Panc1 (cell line): ENCODE results near the gene SERPINC1. TPM values are rescaled to one million over a fixed set of nuclear protein-coding genes. Genes with fewer than 3 reads are reported as not detected.

ENCODE experiments used
- ATAC-seq: fragments of 200-7000 bp; cut with Tn5 transposase; 2 replicates; pipeline ENCODE4 v1.9.1; 2020; ENCODE audit warnings: mild to moderate bottlenecking, moderate library complexity
- BruUV-seq: library from RNA; stranded (reverse); fragments of 400-500 nt; replicated peaks from 2 replicates; lab custom pipeline; 2021; lab: Mats Ljungman, UMichigan
- CTCF ChIA-PET: fragments of 300-600 bp; sonication (Branson Sonifier 250); formaldehyde crosslinking; loops from one replicate; lab custom pipeline; 2022; ENCODE audit warnings: antibody characterized with exemption; lab: Charles Lee
- POLR2A ChIA-PET: fragments of 300-600 bp; sonication (Branson Sonifier 250); formaldehyde crosslinking; loops from one replicate; lab custom pipeline; 2022; ENCODE audit warnings: antibody characterized with exemption; lab: Charles Lee
- DNase-seq: peaks from one replicate; pipeline ENCODE4 v3.0.0-alpha.2; 2010; ENCODE audit warnings: low read depth, low spot score
- H3K27ac ChIP-seq: 2 replicates; pipeline ENCODE4 v1.5.1; 2011; ENCODE audit warnings: mild to moderate bottlenecking, low read length, inconsistent platforms
- H3K27me3 ChIP-seq: fragments of 200-500 bp; sonication (Bioruptor generic); 2 replicates; pipeline ENCODE4 v1.6.0; 2014; ENCODE audit warnings: low read length, inconsistent platforms; ENCODE audit not compliant: control insufficient read depth, insufficient read depth
- H3K36me3 ChIP-seq: fragments of 200-500 bp; sonication (Bioruptor generic); 2 replicates; pipeline ENCODE4 v1.5.1; 2014; ENCODE audit warnings: inconsistent platforms, mild to moderate bottlenecking, low read length, moderate library complexity; ENCODE audit not compliant: control insufficient read depth, insufficient read depth
- H3K4me1 ChIP-seq: 2 replicates; pipeline ENCODE4 v1.5.1; 2011; ENCODE audit warnings: inconsistent platforms, mild to moderate bottlenecking, low read length, moderate library complexity; ENCODE audit not compliant: control insufficient read depth, insufficient read depth
- H3K4me3 ChIP-seq, 2 experiments: 2 replicates each; pipeline ENCODE4 v1.5.1; 2011 to 2012; ENCODE audit warnings: low read depth in 2 of 2, low read length in 2 of 2, mild to moderate bottlenecking in 2 of 2, inconsistent platforms in 1 of 2, moderate library complexity in 1 of 2
- H3K9me3 ChIP-seq: fragments of 200-500 bp; sonication (Bioruptor generic); 2 replicates; pipeline ENCODE4 v1.5.1; 2014; ENCODE audit warnings: low read depth, mild to moderate bottlenecking, inconsistent platforms, low read length, moderate library complexity; ENCODE audit not compliant: control insufficient read depth, insufficient read depth
- CTCF ChIP-seq: fragments of 450-650 bp; IDR thresholded peaks from 2 replicates; pipeline ENCODE4 v1.5.1; 2017; ENCODE audit warnings: mild to moderate bottlenecking
- POLR2AphosphoS5 ChIP-seq: IDR thresholded peaks from 2 replicates; pipeline ENCODE4 v1.6.1; 2012; ENCODE audit warnings: mild to moderate bottlenecking, low read depth, low read length, moderate library complexity
- REST ChIP-seq, 2 experiments: IDR thresholded peaks; 2 replicates each; pipeline ENCODE4 v1.6.1; 2011 to 2012; ENCODE audit warnings: low read depth in 2 of 2, control low read depth in 1 of 2, low read length in 1 of 2, mild to moderate bottlenecking in 1 of 2, moderate library complexity in 1 of 2; ENCODE audit not compliant: insufficient read depth in 1 of 2
- SIN3A ChIP-seq: IDR thresholded peaks from 2 replicates; pipeline ENCODE4 v1.6.1; 2012; ENCODE audit warnings: low read depth, mild to moderate bottlenecking, low read length, moderate library complexity, borderline replicate concordance; ENCODE audit not compliant: insufficient read depth
- TCF7L2 ChIP-seq: IDR thresholded peaks from 2 replicates; pipeline ENCODE4 v1.6.1; 2011; ENCODE audit warnings: mild to moderate bottlenecking, low read depth, low read length, inconsistent platforms
- in situ Hi-C: cut with HindIII; loops from 2 replicates; pipeline ENCODE4 v1.10.0; 2016; ENCODE audit warnings: low sequenced_read_pairs, low pct_unique_long_range_greater_than_20kb
- intact Hi-C: fragments of 100-400 bp; cut with micrococcal nuclease; formaldehyde crosslinking; loops from one replicate; pipeline ENCODE4 v1.10.0; 2022; ENCODE audit not compliant: unreplicated experiment
- total RNA-seq: library from RNA; stranded (reverse); gene quantifications from one replicate; pipeline ENCODE4 v1.2.1, GENCODE V29; 2021; ENCODE audit not compliant: unreplicated experiment

Gene SERPINC1
- total RNA-seq, 1 experiment from 2014 or later, result 0.64 TPM

DNA sequence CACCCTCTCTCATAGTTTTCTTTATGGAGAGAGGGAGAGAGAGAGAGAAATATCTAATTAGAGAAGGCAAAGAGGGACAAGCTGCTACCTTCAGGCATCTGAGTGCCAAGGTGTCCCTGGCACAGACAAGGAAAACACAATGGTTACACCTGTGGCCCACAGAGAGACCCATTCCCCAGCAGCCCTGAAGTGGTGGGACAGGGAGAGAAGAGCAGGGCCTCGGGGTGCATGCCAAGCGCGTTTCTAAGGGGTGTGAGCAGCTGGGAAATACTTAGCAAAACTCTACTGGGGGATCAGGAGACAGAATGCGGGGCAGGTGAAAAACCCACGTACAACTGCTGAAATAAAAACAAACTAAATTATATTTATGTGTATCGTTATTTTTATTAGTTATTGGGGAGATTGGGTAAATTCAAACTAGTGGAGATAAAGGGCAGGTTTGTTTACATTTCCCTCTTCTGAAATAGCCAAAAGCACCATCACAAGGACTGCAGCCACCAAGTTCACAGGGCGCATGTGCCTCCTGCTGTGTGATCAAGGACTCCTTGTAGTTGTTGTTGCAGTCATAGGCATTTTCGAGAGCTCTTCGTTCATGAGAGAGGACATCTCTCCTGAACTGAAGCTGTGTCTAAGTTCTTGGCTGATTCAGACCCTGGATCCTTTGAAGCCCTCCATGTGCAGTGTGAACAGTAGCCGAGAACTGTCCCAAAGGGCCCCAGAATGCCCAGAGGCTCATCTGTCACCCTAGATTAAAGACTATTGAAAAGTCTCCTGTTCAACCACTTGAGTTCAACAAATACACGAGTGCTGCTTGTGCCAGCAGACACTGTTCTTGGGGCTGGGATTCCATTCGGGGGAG is 737 bp upstream of the SERPINC1 start:
- CTCF ChIA-PET, result no interaction called here

GRCh38 chr1:173916667-173917066 is 460 bp downstream of the SERPINC1 start:
- DNase-seq (no peak), ATAC-seq (no peak)
- ChIA-PET CTCF (no interaction called here), POLR2A (no interaction called here)
- H3K9me3 ChIP-seq, result no peaks in the 10 kb centered on the region
- no peak overlapping the region for H3K27ac ChIP-seq
- no peak for TF ChIP-seq CTCF
- no peaks in the 10 kb centered on the region for H3K36me3 ChIP-seq
- intact Hi-C loops (no loop called here), in situ Hi-C loops (no loop called here)
- no TSS peak for BruUV-seq
- H3K27me3 ChIP-seq, result no peaks in the 10 kb centered on the region
- no peaks in the 10 kb centered on the region for H3K4me1 ChIP-seq
- no peak overlapping the region for H3K4me3 ChIP-seq

More for the DNA sequence above, 737 bp upstream of the SERPINC1 start:
- DNase-seq, result no peak
- in situ Hi-C loops, result no loop called here
- no peaks in the 10 kb centered on the region for H3K9me3 ChIP-seq
- no peak for TF ChIP-seq SIN3A
- TF ChIP-seq POLR2AphosphoS5, result no peak
- no peak for TF ChIP-seq CTCF
- TF ChIP-seq TCF7L2, result no peak
- no peak for TF ChIP-seq REST (IDR thresholded peaks at IDR 0.05; ENCODE audit: insufficient read depth in 1 of 2, low read depth in 2 of 2, low read length in 1 of 2)
- no peak for ATAC-seq
- H3K36me3 ChIP-seq, result no peaks in the 10 kb centered on the region
- H3K27me3 ChIP-seq, result no peaks in the 10 kb centered on the region; the same call in 1 of the 2 replicates
- no peak overlapping the region for H3K4me3 ChIP-seq
- no peaks in the 10 kb centered on the region for H3K4me1 ChIP-seq
- no TSS peak for BruUV-seq
- POLR2A ChIA-PET, result no interaction called here
- H3K27ac ChIP-seq, result no peak overlapping the region
- intact Hi-C loops, result no loop called here
